H1 (cell line): ENCODE measurements around the gene ACP2. TPM values are rescaled to one million over a fixed set of nuclear protein-coding genes. Genes with fewer than 3 reads are reported as not detected.

ENCODE experiments used
- CTCF ChIA-PET: fragments of 300-600 bp; sonication (Branson Sonifier 250); formaldehyde crosslinking; loops from one replicate; lab custom pipeline; 2021; ENCODE audit not compliant: partially characterized antibody; lab: Charles Lee
- POLR2A ChIA-PET: fragments of 300-600 bp; sonication (Branson Sonifier 250); formaldehyde crosslinking; loops from one replicate; lab custom pipeline; 2021; ENCODE audit warnings: inconsistent platforms; ENCODE audit not compliant: partially characterized antibody; lab: Charles Lee
- DNase-seq, 2 experiments: peaks; one replicate each; pipeline versions ENCODE4 v3.0.0 to v3.0.0-alpha.2; 2010 to 2022; ENCODE audit warnings: low spot score in 2 of 2, low read depth in 1 of 2, mixed read lengths in 1 of 2
- FAIRE-seq: peaks from 2 replicates; lab custom pipeline; 2011; peaks lifted over from hg19 to GRCh38; lab: Jason Lieb, UNC
- H2AFZ ChIP-seq: 2 replicates; pipeline ENCODE4 v1.8.1; 2012; ENCODE audit warnings: low read length, inconsistent platforms
- H2AK5ac ChIP-seq: 2 replicates; pipeline ENCODE4 v1.6.1; 2013; ENCODE audit warnings: low read depth, low read length
- H2BK120ac ChIP-seq: replicated peaks from 2 replicates; pipeline ENCODE3; 2013; ENCODE audit warnings: low read depth, low read length, inconsistent platforms
- H2BK12ac ChIP-seq: 2 replicates; pipeline ENCODE4 v1.6.1; 2013; ENCODE audit warnings: low read depth, low read length
- H2BK15ac ChIP-seq: 2 replicates; pipeline ENCODE4 v1.6.1; 2013; ENCODE audit warnings: low read length
- H2BK20ac ChIP-seq: 2 replicates; pipeline ENCODE4 v1.6.1; 2013; ENCODE audit warnings: low read length
- H2BK5ac ChIP-seq: 2 replicates; pipeline ENCODE4 v1.6.1; 2013; ENCODE audit warnings: low read depth, low read length
- H3K14ac ChIP-seq: 2 replicates; pipeline ENCODE4 v1.6.1; 2013; ENCODE audit warnings: inconsistent platforms; ENCODE audit not compliant: insufficient read length
- H3K18ac ChIP-seq: 2 replicates; pipeline ENCODE4 v1.6.1; 2013; ENCODE audit warnings: low read length; ENCODE audit errors: extremely low read depth
- H3K23ac ChIP-seq: 2 replicates; pipeline ENCODE4 v1.6.1; 2013; ENCODE audit warnings: inconsistent platforms; ENCODE audit not compliant: insufficient read length
- H3K23me2 ChIP-seq: 2 replicates; pipeline ENCODE4 v1.6.1; 2013; ENCODE audit warnings: low read depth, low read length
- H3K27ac ChIP-seq: 2 replicates; pipeline ENCODE4 v1.6.1; 2011; ENCODE audit warnings: low read depth, low read length, inconsistent platforms
- H3K27me3 ChIP-seq, 4 experiments: replicated peaks in 1 of 4; 1 replicate in 1 of 4; 2 replicates in 3 of 4; pipeline versions ENCODE4 v1.6.1 to v1.8.1; 2011 to 2013; ENCODE audit warnings: low read length in 3 of 4, mild to moderate bottlenecking in 3 of 4, inconsistent platforms in 2 of 4, mixed read lengths in 2 of 4, moderate library complexity in 1 of 4; ENCODE audit not compliant: control insufficient read depth in 3 of 4, insufficient read depth in 3 of 4; ENCODE audit errors: extremely low read depth in 1 of 4
- H3K36me3 ChIP-seq, 4 experiments: 2 replicates each; pipeline versions ENCODE4 v1.6.1 to v1.8.1; 2011 to 2013; ENCODE audit warnings: mild to moderate bottlenecking in 4 of 4, low read length in 3 of 4, moderate library complexity in 2 of 4, control low read depth in 1 of 4, inconsistent platforms in 1 of 4; ENCODE audit not compliant: insufficient read depth in 4 of 4, control insufficient read depth in 2 of 4
- H3K4ac ChIP-seq: replicated peaks from 2 replicates; pipeline ENCODE3; 2013; ENCODE audit warnings: low read length, low read depth, mixed read lengths, inconsistent platforms; ENCODE audit not compliant: insufficient read length
- H3K4me1 ChIP-seq, 4 experiments: replicated peaks in 1 of 4; 1 replicate in 1 of 4; 2 replicates in 3 of 4; pipeline versions ENCODE4 v1.6.1 to v1.8.1; 2011 to 2013; ENCODE audit warnings: low read length in 3 of 4, inconsistent platforms in 2 of 4, mixed read lengths in 1 of 4; ENCODE audit not compliant: insufficient read depth in 4 of 4, control insufficient read depth in 3 of 4
- H3K4me2 ChIP-seq, 2 experiments: 2 replicates each; pipeline versions ENCODE4 v1.6.1 to v1.8.1; 2011 to 2013; ENCODE audit warnings: low read depth in 2 of 2, low read length in 2 of 2, control low read depth in 1 of 2, inconsistent platforms in 1 of 2, mild to moderate bottlenecking in 1 of 2; ENCODE audit not compliant: insufficient read depth in 1 of 2
- H3K4me3 ChIP-seq, 4 experiments: fragments of 200-600, 300-600 bp in 1 of 4; sonication (generic), shearing (Covaris generic), sonication (Bioruptor Twin) in 1 of 4; 2 replicates each; pipeline versions ENCODE4 v1.5.1 to v1.8.1; 2011 to 2016; ENCODE audit warnings: low read length in 4 of 4, low read depth in 3 of 4, control low read depth in 2 of 4, inconsistent platforms in 2 of 4, mild to moderate bottlenecking in 2 of 4, mixed read lengths in 1 of 4, moderate library complexity in 1 of 4; ENCODE audit not compliant: insufficient read depth in 2 of 4; ENCODE audit errors: extremely low read depth in 1 of 4
- H3K56ac ChIP-seq: replicated peaks from 2 replicates; pipeline ENCODE3; 2013; ENCODE audit warnings: low read depth, mild to moderate bottlenecking, mixed read lengths, low read length, inconsistent platforms; ENCODE audit not compliant: insufficient read length
- H3K79me1 ChIP-seq: 2 replicates; pipeline ENCODE4 v1.6.1; 2013; ENCODE audit warnings: low read depth, low read length, control low read depth
- H3K79me2 ChIP-seq, 2 experiments: 2 replicates each; pipeline versions ENCODE4 v1.6.1 to v1.8.1; 2012 to 2013; ENCODE audit warnings: low read length in 2 of 2, mild to moderate bottlenecking in 2 of 2, inconsistent platforms in 1 of 2; ENCODE audit not compliant: insufficient read depth in 2 of 2, control insufficient read depth in 1 of 2
- H3K9ac ChIP-seq, 4 experiments: replicated peaks in 1 of 4; 1 replicate in 1 of 4; 2 replicates in 3 of 4; pipeline versions ENCODE4 v1.6.1 to v1.8.1; 2011 to 2013; ENCODE audit warnings: low read depth in 3 of 4, low read length in 3 of 4, control low read depth in 2 of 4, mild to moderate bottlenecking in 2 of 4, moderate library complexity in 2 of 4, inconsistent platforms in 1 of 4; ENCODE audit errors: extremely low read depth in 1 of 4
- H3K9me3 ChIP-seq, 2 experiments: 2 replicates each; pipeline versions ENCODE4 v1.6.1 to v1.8.1; 2012 to 2013; ENCODE audit warnings: mild to moderate bottlenecking in 2 of 2, moderate library complexity in 2 of 2, control low read depth in 1 of 2, inconsistent platforms in 1 of 2, low read depth in 1 of 2, low read length in 1 of 2, mixed read lengths in 1 of 2; ENCODE audit not compliant: insufficient read depth in 2 of 2
- H4K20me1 ChIP-seq, 2 experiments: replicated peaks in 1 of 2; 2 replicates each; pipeline versions ENCODE3 to v1.8.1; 2011 to 2013; ENCODE audit warnings: inconsistent platforms in 2 of 2, low read length in 2 of 2, mild to moderate bottlenecking in 1 of 2; ENCODE audit not compliant: insufficient read depth in 2 of 2, control insufficient read depth in 1 of 2
- H4K5ac ChIP-seq: 2 replicates; pipeline ENCODE4 v1.6.1; 2013; ENCODE audit warnings: low read length, low read depth, mixed read lengths, inconsistent platforms; ENCODE audit not compliant: insufficient read length
- H4K8ac ChIP-seq: 2 replicates; pipeline ENCODE4 v1.8.0; 2013; ENCODE audit warnings: mild to moderate bottlenecking, moderate library complexity, low read length, inconsistent platforms; ENCODE audit not compliant: insufficient read depth; ENCODE audit errors: extremely low read depth
- H4K91ac ChIP-seq: replicated peaks from 2 replicates; pipeline ENCODE3; 2013; ENCODE audit warnings: low read length, mixed read lengths, inconsistent platforms; ENCODE audit not compliant: insufficient read length
- BCL11A ChIP-seq, 2 experiments: IDR thresholded peaks; one replicate each; pipeline ENCODE4 v1.6.1; 2011; ENCODE audit warnings: low read depth in 2 of 2, low read length in 2 of 2, mild to moderate bottlenecking in 2 of 2
- CEBPB ChIP-seq: IDR thresholded peaks from 2 replicates; pipeline ENCODE4 v1.6.1; 2012; ENCODE audit warnings: low read depth, low read length
- KDM5A ChIP-seq: fragments of 200-600 bp; IDR thresholded peaks from 2 replicates; pipeline ENCODE4 v1.7.1; 2012; ENCODE audit warnings: mild to moderate bottlenecking, low read length, inconsistent platforms, mixed read lengths
- PHF8 ChIP-seq: fragments of 200-600 bp; sonication (generic); conservative IDR thresholded peaks from 2 replicates; pipeline ENCODE4 v1.7.1; 2012; ENCODE audit warnings: low read depth, mild to moderate bottlenecking, inconsistent platforms, low read length, moderate library complexity
- RAD21 ChIP-seq, 2 experiments: IDR thresholded peaks in 1 of 2; conservative IDR thresholded peaks in 1 of 2; 2 replicates each; pipeline ENCODE4 v1.6.1; 2011; ENCODE audit warnings: low read depth in 2 of 2, low read length in 2 of 2, improper control_type of control experiment in 1 of 2, inconsistent platforms in 1 of 2, mild to moderate bottlenecking in 1 of 2, moderate library complexity in 1 of 2
- WGBS, 2 experiments: shearing (Covaris generic) in 1 of 2; methylation state at CpG; one replicate each; pipeline versions ENCODE4 v1.1.6 to v1.1.7; 2013 to 2015; ENCODE audit warnings: low lambda C conversion rate in 2 of 2, mixed read lengths in 2 of 2, inconsistent platforms in 1 of 2, low coverage in 1 of 2, missing lambda C conversion rate in 1 of 2; ENCODE audit not compliant: insufficient replicate concordance in 2 of 2, insufficient coverage in 1 of 2, insufficient read length in 1 of 2; ENCODE audit errors: extremely low coverage in 1 of 2, missing lambda C conversion rate in 1 of 2; 5-methylcytosine and 5-hydroxymethylcytosine counted together
- polyA plus RNA-seq, 7 experiments: library from polyadenylated mRNA; depleted of rRNA in 3 of 7; stranded (reverse) in 5 of 7; unstranded in 2 of 7; fragments of >200 nt in 5 of 7; fragments of 200-250 nt in 2 of 7; gene quantifications; 1 replicate in 5 of 7; 2 replicates in 1 of 7; 4 replicates in 1 of 7; pipeline versions ENCODE4 v1.2.1 to v1.2.3, GENCODE V29; 2011 to 2013; ENCODE audit warnings: missing spikeins in 2 of 7, mixed read lengths in 2 of 7
- total RNA-seq: library from RNA; stranded (reverse); fragmentation: NEBNext Ultra II Directional; extraction: Animal tissue kit (Norgen Biotek cat#: 25700); gene quantifications from 2 replicates; pipeline ENCODE4 v1.2.1, GENCODE V29; 2021

Gene ACP2
- total and polyA plus RNA-seq, 2 of the 8 experiments (the other 6 are each of a cell fraction or from before 2014, with no cell fraction given), result 17.8 to 19.8 TPM

- Histone ChIP-seq H3K79me2 (peaks cover 0 to 48% of the 10 kb centered on the region in 2 experiments; a peak in 3 of 4 replicates), H2AK5ac (no peak overlapping the region), H2BK120ac (no peak overlapping the region), H2BK12ac (no peak overlapping the region), H3K4me2 (no peak overlapping the region), H3K27ac (no peak overlapping the region), H4K91ac (no peak overlapping the region), H2AFZ (no peak overlapping the region), H3K18ac (no peak overlapping the region), H4K8ac (0 out of 2 replicates have a peak overlapping the region, but pooled peaks have one; percentile 23), H4K5ac (no peak overlapping the region), H3K27me3 (no peaks in the 10 kb centered on the region), H3K36me3 (peaks cover 0 to 44% (median 28%) of the 10 kb centered on the region in 4 experiments; a peak in 7 of 8 replicates), H3K14ac (no peak overlapping the region), H3K23me2 (peaks cover 8% of the 10 kb centered on the region), H2BK15ac (no peak overlapping the region), H3K4ac (no peak overlapping the region), H3K4me1 (peaks cover 2 to 8% (median 6%) of the 10 kb centered on the region in 4 experiments; a peak in 4 of 7 replicates), H2BK5ac (no peak overlapping the region), H3K56ac (no peak overlapping the region), H3K23ac (no peak overlapping the region), H4K20me1 (peaks cover 8 to 17% of the 10 kb centered on the region in 2 experiments), H3K79me1 (peaks cover 20% of the 10 kb centered on the region), H2BK20ac (no peak overlapping the region), H3K4me3 (no peak overlapping the region), H3K9ac (no peak overlapping the region), H3K9me3 (no peaks in the 10 kb centered on the region)
- no peak for FAIRE-seq
- POLR2A ChIA-PET, result no interaction called here
- 92% methylated on average over 28 of the region's 28 CpGs; no CpG with 5 or more reads in 1 of the 2 experiments for WGBS, 2 experiments
- CTCF ChIA-PET, result interaction anchor here (1.7 to 7.4 kb wide), 6 partner anchors 12 to 86 kb away, joined by 4 to 72 read pairs (median 13); partner anchors contain the start of genes MYBPC3 and NR1H3
- no peak for DNase-seq
- TF ChIP-seq RAD21 (IDR thresholded peaks at IDR 0.05 in 1 of 2, conservative IDR thresholded peaks at IDR 0.05 in 1 of 2; ENCODE audit: low read depth in 2 of 2, low read length in 2 of 2), result no peak
- no peak for TF ChIP-seq BCL11A (IDR thresholded peaks at IDR 0.05; ENCODE audit: low read depth in 2 of 2, low read length in 2 of 2)
- TF ChIP-seq KDM5A, result no peak
- no peak for TF ChIP-seq PHF8
- no peak for TF ChIP-seq CEBPB
These were observed 26.1 kb upstream of the ACP2 start for GRCh38 chr11:47274495-47275235.
